Omental fat pad (tissue), 4 donors: ENCODE data around the gene LETMD1. TPM values are rescaled to one million over a fixed set of nuclear protein-coding genes. Genes with fewer than 3 reads are reported as not detected.
"Not testable (repeated sequence)": the region's sequence is repeated elsewhere in the genome, so short reads cannot be mapped to it uniquely, and the experiment has no call there.

Experiments
- ATAC-seq: fragments of 150-250 bp; one replicate; pipeline ENCODE4 v1.9.1; 2016; ENCODE audit warnings: mild to moderate bottlenecking, moderate library complexity; ENCODE audit not compliant: low FRiP score
- DNase-seq: peaks from one replicate; pipeline ENCODE4 v3.0.0-alpha.2; 2019; ENCODE audit warnings: low spot score
- CTCF ChIP-seq, 3 donors: fragments of 450-650 bp; IDR thresholded peaks; one replicate each; pipeline ENCODE4 v1.5.1; 2016 to 2017; ENCODE audit warnings: antibody characterized with exemption in 3 of 3, mild to moderate bottlenecking in 3 of 3, moderate library complexity in 2 of 3
- total RNA-seq, 4 donors: library from RNA; depleted of rRNA; stranded (reverse); fragments of >200 nt; gene quantifications; one replicate each; pipeline ENCODE4 v1.1.0, GENCODE V29; 2016

The LETMD1 gene
- total RNA-seq, 4 donors from 2014 or later: 38.9 to 68.4 (median 60.5) TPM

DNA sequence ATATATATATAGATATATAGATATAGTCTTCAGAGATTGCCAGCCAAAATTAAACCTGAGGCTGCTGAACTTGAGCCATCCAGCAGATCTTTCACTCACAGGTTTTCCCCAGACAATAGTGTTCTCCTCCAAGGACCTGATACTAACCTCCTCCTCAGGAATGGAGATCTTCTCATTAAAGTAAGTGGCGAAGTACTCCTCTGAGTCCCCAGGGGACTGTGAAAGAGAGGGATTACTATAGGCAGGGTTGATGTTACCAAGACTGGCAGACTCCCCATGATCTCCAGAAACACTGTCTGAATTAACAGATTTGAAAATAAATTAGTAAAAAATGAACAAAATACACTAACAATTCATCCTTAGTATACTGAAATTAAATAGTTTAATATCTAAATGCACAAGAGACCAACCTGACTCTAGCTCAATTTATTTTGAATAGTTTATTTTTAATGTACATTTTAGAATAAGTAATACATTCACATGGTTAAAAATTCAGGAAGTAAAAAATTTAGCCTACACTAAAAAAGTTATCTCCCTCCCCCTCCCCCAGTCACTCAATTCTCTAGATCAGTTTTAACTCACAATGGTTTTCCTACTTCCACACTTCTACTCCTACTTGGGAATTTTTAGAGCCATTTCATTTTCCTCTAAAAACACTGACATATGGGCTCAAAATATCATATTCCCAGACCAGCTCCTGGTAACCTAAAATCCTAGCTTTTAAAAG, 39.6 kb upstream of the LETMD1 start:
- TF ChIP-seq CTCF (IDR thresholded peaks at IDR 0.05): no peak
- DNase-seq (no peak), ATAC-seq (no peak)

GRCh38 chr12:51009056-51009440, 39.1 kb upstream of the LETMD1 start:
- DNase-seq (no peak), ATAC-seq (no peak)
- TF ChIP-seq CTCF (IDR thresholded peaks at IDR 0.05): no peak

GRCh38 chr12:51011955-51012354, 36.2 kb upstream of the LETMD1 start:
- no peak for TF ChIP-seq CTCF (IDR thresholded peaks at IDR 0.05)
- no peak for ATAC-seq
- no peak for DNase-seq

GRCh38 chr12:51012570-51013236, 35.4 kb upstream of the LETMD1 start:
- DNase-seq (no peak), ATAC-seq (no peak)
- no peak for TF ChIP-seq CTCF (IDR thresholded peaks at IDR 0.05)

GRCh38 chr12:51013441-51013840, 34.7 kb upstream of the LETMD1 start:
- DNase-seq (no peak), ATAC-seq (no peak)
- no peak for TF ChIP-seq CTCF (IDR thresholded peaks at IDR 0.05)

DNA sequence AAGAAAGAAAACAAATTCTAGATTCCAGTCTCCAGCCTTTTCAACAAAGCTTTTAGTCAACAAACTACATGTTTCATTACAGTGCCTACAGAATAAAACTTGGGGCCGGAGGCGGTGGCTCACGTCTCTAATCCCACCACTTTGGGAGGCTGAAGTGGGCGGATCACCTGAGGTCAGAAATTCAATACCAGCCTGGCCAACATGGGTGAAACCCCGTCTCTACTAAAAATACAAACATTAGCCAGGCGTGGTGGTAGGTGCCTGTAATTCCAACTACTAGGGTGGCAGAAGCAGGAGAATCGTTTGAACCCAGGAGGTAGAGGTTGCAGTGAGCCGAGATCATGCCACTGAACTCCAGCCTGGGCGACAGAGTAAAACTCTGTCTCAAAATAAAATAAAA, 33.7 kb upstream of the LETMD1 start:
- not testable (repeated sequence) for ATAC-seq, DNase-seq

GRCh38 chr12:51017452-51017851, 30.7 kb upstream of the LETMD1 start:
- ATAC-seq (no peak), DNase-seq (no peak)
- no peak for TF ChIP-seq CTCF (IDR thresholded peaks at IDR 0.05)
